Measurements from ENCODE around the gene PARP15. TPM values are rescaled to one million over a fixed set of nuclear protein-coding genes. Genes with fewer than 3 reads are reported as not detected.

PARP15 gene
- total RNA-seq, 1 experiment from 2014 or later: 0.24 TPM

- Histone ChIP-seq H4K8ac (replicated peaks; ENCODE audit: insufficient read length, low read depth, low read length) (no peak overlapping the region), H3K18ac (ENCODE audit: insufficient read length, low read depth, low read length) (no peak overlapping the region), H3K23me2 (ENCODE audit: insufficient read length, low read depth, low read length, poor library complexity, severe bottlenecking) (peaks cover 17% of the 10 kb centered on the region), H3K79me1 (ENCODE audit: insufficient read depth, low read depth, low read length, poor library complexity, severe bottlenecking) (no peaks in the 10 kb centered on the region), H4K5ac (ENCODE audit: insufficient read length, low read depth, low read length) (no peak overlapping the region), H3K27me3 (ENCODE audit: insufficient read depth, low read length) (no peaks in the 10 kb centered on the region), H2BK12ac (ENCODE audit: insufficient read length, low read depth, low read length) (no peak overlapping the region), H3K27ac (ENCODE audit: insufficient read length, low read depth, low read length) (no peak overlapping the region), H3K4me2 (ENCODE audit: insufficient read depth, insufficient read length, low read length) (no peak overlapping the region), H3K56ac (ENCODE audit: insufficient read length, low read depth, low read length) (no peak overlapping the region), H2BK5ac (ENCODE audit: insufficient read length, low read length) (no peak overlapping the region), H3T11ph (ENCODE audit: low read length) (no peak overlapping the region), H2BK120ac (ENCODE audit: low read depth, low read length, poor library complexity, severe bottlenecking) (no peak overlapping the region), H2BK20ac (ENCODE audit: low read depth, low read length, poor library complexity, severe bottlenecking) (no peak overlapping the region), H3K9ac (ENCODE audit: extremely low read depth, insufficient read length, low read length) (no peak overlapping the region), H4K20me1 (ENCODE audit: control insufficient read depth, insufficient read depth, insufficient read length) (no peaks in the 10 kb centered on the region), H2AK5ac (ENCODE audit: insufficient read length, low read length) (no peak overlapping the region), H3K23ac (ENCODE audit: insufficient read length, low read depth, low read length) (no peak overlapping the region), H2BK15ac (ENCODE audit: low read depth, low read length) (no peak overlapping the region), H3K4ac (ENCODE audit: low read depth, low read length) (no peak overlapping the region), H3K14ac (ENCODE audit: insufficient read depth, low read length) (no peak overlapping the region), H3K4me1 (ENCODE audit: insufficient read depth, low read length) (peaks cover 7% of the 10 kb centered on the region; the same call in 1 of the 2 replicates), H2AFZ (ENCODE audit: low read length) (no peak overlapping the region), H4K91ac (ENCODE audit: insufficient read length, low read depth, low read length) (no peak overlapping the region), H3K9me3 (ENCODE audit: control insufficient read depth, low read depth, low read length) (no peaks in the 10 kb centered on the region), H3K79me2 (ENCODE audit: insufficient read depth, low read length) (no peaks in the 10 kb centered on the region)
- no CpG with 5 or more reads among the region's 5 CpGs for WGBS (ENCODE audit: extremely low coverage, insufficient read length, low lambda C conversion rate)
- Mint-ChIP-seq H3K27ac (no peak overlapping the region), H3K4me3 (no peak overlapping the region), H3K9me3 (peaks cover 3 to 4% of the 10 kb centered on the region in 2 experiments; a peak in 4 of 5 replicates), H3K4me1 (peaks cover 22 to 23% of the 10 kb centered on the region in 2 experiments), H3K27me3 (ENCODE audit: low read depth) (peaks cover 5% of the 10 kb centered on the region; the same call in 1 of the 2 replicates), H3K36me3 (ENCODE audit: insufficient read depth in 1 of 3, low read depth in 3 of 3) (peaks cover 0 to 4% (median 2%) of the 10 kb centered on the region in 3 experiments; a peak in 4 of 7 replicates)
- no peak for DNase-seq
- TF ChIP-seq CTCF (conservative IDR thresholded peaks at IDR 0.05): no peak
These were observed 101.1 kb downstream of the PARP15 start for GRCh38 chr3:122678506-122678905.
